GM21423 (cell line): ENCODE results near the gene SAMD4B.

Experiments used
- ATAC-seq: cut with Tn5 transposase; IDR thresholded peaks from one replicate; pipeline ENCODE4 v1.9.1; 2021; ENCODE audit warnings: mild to moderate bottlenecking, moderate library complexity; ENCODE audit not compliant: unreplicated experiment

The SAMD4B gene

GRCh38 chr19:39386557-39386956, 44.3 kb downstream of the SAMD4B start:
- no peak for ATAC-seq

DNA sequence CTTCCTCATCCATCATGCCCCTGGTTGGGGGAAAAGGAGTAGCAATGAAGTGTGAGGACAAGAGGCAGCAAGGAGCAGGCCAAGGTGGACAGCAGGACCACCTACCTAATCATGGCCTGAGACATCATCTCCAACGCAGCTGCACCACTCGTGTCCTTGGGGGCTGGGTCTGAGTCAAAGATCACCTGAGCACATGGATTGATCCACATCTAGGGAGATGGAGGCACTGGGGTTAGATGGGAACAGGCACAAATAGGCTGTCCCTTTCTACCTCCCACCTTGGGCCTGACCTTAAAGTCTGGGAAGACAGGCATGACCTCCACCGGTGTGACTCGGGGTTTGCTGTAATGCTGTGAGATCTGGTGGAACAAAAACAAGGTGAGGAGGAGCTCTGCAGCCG, 46.4 kb downstream of the SAMD4B start:
- ATAC-seq: no peak

DNA sequence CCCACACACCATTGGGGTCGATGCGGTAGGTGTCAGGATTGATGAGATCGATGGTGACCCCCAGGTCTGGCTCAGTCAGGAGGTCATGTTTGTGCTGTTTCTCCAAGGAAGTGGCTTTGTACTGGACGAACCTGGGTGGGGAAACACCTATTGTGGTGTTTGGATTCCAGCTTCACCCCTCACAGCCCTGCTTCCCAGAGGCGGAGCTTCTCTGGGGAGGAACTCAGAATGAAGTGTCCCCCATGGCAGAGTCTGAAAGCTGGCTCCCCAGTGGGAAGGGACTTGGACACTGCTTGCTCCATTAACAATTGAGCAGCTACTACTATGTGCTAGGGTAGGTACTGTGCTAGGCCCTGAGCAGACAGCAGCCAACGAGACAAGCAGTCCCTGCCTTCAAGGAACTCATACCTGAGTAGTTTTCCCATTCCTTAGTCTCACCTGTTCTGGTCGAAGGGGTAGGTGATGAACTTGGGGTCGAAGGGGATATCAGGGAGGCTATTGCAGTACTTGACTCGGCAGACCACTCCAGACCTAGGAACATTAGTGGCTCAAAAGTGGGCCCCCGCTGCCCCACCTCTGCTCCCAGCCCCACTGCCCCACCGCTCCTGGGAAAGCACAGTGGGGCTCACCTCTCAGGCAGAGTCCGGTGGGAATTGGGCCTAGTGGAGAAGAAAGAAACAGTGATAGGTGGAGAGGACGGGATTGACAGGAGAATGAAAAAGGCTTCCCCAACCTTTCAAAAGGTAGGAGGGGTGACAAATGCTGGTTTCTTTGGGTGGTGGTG, 47.6 kb downstream of the SAMD4B start:
- ATAC-seq: no peak

DNA sequence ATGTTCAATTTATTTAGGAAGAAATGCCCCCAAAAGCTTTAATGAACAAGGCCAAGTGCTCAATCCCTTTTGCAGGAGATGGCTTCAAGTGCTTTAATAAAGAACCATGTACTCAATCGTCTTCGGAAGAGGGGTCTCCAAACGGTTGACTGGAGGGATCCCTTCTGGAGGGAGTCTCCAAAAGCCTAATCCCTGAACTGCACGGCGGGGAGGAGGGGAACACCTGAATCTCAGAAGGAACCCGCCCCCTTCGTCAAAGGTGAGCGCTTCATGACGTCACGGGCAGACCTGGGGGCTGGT, 48.2 kb downstream of the SAMD4B start:
- ATAC-seq: no peak

DNA sequence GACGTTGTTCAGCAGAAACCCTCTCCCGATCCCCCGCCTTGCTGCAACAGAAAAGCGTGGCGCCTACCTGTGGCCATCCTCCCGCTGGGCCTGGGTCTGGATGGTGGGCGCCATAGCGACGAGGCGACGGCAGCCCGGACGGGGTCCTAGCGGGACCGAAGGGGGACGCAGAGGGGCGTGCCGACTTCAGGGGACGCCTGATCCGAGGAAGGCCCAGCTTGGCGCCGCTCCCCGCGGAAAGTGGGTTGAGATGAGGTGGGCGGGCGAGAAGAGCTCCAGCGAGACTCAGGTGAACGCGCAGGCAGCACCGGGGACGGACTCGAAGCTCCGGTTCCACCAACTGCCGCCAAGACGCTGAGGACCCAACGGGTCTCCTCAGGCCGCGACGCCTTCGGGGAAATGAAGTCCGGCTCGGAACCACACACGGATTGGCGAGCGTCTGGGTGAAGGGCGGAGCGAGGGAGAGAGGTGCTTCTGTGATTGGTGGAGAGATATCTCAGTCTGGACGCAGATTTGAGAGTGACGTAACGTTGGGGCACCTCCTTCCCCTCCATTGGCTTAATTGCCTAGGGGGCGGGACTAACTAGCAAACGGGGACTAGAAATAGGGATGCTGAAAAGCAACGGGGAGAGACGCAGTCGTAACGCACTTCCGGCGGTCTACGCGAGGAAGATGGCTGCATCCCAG, 48.7 kb downstream of the SAMD4B start, which contains the start of the genes MED29 and PAF1:
TSS of gene MED29 (plus strand) at position 628 of the 687 bp plus-strand sequence. CDS start at position 673, 45 bp downstream.
TSS of gene PAF1 (minus strand) at position 356 of the 687 bp plus-strand sequence. CDS start at position 114, 242 bp downstream.
- peak; percentile 90 for ATAC-seq

DNA sequence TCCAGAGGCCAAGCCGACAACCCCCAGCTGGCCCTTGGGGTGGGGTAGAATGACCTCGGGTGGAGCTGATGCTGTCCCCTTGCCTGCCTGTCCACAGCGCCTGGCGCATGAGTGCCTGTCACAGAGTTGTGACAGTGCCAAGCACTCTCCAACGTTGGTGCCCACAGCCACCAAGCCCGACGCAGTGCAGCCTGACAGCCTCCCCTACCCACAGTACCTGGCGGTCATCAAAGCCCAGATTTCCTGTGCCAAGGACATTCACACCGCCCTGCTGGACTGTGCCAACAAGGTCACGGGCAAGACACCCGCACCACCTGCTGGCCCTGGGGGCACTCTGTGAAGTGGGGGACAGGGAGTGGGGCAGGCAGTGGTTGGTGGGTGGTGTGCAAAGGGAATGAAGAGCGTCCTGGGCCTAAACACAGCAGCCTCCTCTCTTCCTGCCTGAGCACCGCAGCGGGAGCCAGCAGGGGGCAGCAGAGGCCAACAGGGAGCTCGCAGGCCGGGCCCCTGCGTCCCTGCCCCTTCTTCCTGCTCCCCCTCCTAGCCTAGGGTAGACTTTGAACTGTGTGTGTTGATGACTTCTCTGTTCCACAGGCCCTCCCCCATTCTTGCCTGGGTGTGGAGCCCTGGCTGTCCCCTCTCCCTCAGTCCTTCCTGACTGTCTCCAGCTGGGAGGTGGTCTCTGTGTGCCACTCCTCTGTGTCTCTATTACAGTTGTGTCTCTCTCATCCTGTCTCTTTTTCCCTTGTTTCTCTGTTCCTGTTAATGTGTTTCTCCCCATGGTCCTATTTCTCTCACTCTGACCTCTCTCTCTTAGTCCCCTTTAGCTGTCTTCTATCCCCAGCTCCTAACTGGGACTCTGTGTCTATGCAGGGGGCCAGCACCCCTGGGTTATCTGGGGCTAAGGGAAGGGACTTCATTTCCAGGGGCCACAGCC, 55.4 kb downstream of the SAMD4B start:
- peak; percentile 30 for ATAC-seq

DNA sequence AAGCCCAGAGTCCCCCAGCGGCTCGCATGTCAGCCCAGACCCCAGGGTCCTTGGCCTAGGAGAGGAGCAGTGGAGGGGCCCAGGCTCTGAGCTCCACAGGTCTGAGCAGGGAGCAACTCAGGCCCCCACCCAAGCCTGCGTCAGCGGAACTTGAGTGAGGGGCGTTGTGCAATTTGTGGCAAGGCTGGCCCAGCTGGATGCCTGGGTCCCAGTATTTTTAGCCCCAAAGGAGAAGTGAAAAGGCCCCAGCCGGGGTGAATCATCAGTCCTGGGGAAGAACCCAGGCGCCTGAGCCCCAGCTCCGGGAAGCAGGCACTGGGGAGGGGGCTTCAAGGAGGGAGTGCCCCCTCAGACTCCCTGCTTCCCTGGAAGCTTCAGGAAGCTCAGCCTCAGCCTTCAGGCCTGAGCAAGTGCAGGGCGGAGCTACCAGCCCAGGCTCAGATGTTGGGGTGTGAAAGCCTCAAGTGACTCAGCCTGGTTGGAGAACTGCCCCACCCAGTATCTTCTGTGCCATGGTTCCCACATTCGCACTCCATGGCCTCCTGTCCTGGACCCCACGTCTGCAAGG, 56.2 kb downstream of the SAMD4B start:
- ATAC-seq: no peak

DNA sequence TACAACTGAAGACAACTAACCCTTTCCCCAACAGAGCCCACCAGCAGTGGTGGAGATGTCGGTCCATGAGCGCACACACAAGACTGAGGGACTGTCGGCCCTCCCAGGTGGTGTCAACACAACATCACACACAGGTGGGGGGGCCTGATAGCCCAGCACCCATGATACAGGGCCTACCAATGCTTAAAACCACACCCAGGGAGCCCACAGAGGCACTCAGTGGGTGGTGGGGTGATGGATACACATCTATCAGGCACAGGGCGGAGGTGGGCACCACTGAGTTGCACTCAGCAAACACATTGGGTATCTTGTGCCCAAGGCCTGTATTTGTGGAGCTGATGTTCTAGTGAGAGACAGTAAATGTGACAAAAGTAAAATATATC, 57.4 kb downstream of the SAMD4B start:
- ATAC-seq: no peak

DNA sequence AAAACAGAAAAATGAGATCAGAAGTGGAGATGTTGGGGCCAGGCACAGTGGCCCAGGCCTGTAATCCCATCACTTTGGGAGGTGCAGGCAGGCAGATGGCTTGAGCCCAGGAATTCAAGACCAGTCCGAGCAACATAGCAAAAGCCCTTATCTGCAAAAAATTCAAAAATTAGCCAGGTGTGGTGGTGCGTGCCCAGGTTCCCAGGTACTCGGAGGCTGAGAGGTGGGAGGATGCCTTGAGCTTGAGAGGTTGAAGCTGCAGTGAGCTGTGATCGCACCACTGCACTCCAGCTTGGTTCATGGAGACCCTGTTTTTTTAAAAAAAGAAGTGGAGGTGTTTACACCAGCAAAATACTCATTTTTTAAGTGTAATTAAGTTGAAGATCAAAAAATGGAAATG, 57.8 kb downstream of the SAMD4B start:
- no peak for ATAC-seq

DNA sequence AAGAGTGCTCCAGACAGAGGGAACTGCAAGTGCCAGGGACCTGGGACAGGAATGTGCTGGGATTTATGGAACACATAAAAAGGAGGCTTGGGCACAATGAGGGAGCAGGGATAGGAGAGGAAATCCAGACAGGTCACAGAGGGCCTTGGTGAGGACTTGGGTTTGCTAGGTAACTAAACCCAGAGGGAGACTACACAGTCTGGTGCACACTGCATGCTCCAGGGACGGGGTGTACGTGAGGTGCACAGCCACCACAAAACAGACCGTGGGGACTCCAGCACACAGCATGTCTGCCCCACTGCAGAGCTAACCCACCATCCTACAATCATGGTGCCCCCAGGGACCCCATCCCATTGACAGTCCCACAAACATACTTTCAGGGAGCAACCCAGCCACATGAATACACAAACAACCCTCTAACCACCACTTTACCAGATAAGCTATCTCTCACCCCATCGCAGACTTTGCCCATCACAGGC, 58.9 kb downstream of the SAMD4B start:
- ATAC-seq: peak; percentile 9

GRCh38 chr19:39401549-39402345, 59.5 kb downstream of the SAMD4B start:
- peak; percentile 16 for ATAC-seq

DNA sequence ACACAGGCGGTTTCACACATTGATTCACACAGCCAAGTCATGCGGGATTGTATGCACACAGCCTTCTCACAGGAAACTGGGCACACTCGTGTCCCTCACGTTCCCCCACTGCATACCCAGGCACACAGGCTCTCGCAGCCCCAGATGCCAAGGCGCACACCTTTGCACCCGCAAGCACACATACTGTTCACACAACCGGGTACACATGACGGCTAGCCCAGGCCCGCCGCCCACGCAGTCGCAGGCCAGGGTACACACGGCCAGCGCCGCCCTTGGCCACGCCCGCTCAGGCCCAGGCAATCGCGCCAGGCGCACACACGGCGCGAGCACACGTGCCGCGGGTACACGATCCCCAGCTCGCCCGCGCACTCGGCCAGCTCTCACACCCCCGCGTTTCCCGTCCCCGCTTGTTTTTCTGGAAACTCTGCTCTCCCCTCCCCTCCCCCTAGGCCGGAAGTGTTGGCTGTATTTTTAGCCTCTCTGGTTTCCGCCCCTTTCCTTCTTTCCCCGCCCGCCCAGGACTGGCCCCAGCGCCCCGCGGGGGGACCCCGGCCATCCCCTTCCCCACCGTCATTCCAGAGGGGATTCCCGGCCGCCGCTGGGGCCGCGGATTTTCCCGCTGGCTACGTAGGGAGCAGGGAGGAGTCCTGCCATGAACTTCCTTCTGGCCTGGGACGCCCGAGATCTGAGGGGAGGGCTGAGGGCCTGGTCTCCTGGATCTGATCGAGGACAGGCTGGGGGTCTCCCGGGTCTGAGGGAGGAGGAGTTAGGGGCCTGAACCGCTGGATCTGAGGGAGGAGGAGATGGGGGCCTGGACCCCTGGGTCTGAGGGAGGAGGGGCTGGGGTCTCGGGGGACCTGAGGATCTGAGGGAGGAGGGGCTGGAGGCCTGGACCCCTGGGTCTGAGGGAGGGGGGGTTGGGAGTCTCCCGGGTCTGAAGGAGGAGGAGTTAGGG, 60.4 kb downstream of the SAMD4B start:
- ATAC-seq: peak; percentile 20

DNA sequence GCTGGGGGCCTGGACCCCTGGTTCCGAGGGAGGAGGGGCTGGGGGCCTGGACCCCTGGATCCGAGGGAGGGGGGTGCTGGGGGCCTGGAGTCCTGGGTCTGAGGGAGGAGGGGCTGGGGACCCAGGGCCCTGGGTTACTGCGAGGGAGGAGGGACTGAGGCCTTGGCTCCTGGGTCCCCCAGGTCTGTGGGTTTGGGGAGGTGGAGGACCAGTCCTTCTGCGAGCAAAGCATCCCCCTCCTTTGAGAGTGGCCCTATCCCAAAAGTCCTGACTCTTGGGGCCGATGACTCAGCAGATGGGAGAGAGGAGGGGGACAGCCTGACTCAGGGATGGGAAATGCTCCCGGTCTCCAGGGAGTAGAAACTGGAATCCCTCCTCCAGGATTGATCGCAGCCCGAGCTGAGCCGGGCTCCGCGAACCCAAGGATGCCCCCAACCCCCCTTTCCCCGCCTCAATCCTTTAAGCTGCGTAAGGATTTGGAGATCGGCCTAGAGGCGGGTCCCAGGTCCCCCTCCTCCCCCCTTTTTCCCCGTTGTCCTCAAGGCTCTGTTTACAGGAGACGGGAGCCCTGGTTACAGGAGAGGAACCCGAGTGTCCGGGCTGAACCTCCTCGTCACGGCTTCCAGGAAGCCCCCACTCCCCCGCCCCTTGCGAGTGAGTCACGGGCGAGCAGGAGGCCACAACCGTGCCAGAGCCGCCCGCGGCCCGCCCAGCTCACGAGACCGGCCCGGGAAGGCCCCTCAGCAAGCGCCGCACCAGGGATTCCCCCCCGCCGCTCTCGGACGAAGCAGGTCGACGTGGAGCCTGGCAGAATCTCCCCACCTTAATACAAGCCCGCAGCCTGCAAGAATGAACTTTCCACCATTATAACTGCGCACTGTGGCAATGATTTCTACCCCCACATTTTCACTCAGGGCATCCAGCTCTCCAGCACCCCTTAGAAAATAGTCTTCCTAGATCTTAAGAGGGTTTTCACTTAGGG, 61.4 kb downstream of the SAMD4B start:
- ATAC-seq: peak; percentile 23

DNA sequence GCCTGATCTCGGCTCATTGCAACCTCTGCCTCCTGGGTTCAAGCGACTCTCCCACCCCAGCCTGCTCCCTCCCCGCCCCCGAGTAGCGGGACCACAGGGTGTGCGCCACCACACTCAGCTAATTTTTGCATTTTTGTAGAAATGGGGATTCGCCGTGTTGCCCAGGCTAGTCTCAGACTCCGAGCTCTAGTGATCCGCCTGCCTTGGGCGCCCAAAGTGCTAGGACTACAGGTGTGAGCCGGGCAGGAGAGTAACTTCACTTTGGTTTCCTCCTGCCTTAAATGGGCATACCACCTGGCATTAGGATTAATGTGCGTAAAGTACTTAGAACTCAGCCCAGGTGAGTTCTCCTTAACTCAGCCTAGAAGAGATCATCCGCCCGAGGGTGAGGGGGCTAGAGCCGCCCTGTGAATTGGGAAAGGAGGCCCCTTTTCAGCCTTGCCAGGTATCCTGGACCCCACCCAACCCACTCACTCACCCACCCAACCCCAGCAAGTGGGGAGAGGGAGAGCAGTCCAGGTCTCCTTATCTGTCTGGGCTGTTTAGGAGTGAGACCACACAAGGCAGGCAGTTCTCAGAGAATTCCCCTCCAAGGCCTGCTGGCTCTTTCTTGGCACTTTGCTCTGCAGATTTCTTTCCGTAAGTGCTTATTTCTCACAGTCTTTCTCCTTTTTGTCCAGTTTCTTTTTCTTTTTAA, 63.2 kb downstream of the SAMD4B start:
- ATAC-seq: no peak

DNA sequence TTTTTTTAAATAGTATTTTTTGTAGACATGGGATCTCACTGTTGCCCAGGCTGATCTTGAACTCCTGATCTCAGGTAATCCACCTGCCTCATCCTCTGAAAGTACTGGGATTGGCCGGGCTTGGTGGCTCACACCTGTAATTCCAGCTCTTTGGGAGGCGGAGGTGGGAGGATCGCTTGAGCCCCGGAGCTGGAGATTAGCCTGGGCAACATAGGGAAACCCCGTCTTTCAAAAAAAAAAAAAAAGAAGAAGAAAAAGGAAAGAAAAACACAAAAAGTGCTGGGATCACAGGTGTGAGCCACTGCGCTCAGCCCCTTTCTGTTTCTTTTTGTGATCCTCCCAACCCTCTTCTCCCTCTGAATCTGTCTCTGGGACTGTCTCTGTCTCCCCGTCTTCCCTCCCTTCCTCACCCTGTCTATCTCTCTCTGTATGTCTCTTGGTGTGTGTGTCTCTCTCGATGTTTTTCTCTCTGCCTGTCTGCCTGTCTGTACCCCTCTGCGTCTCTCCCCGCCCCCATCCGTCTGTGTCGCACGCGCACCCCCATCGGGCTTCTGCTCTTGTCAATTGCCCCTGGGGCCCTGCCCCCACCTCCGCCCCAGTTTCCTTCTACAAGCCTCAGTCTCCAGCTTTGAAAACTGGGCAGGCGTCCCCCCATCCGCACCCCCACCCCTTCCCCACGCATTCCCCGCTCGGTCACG, 63.9 kb downstream of the SAMD4B start:
- ATAC-seq: no peak

DNA sequence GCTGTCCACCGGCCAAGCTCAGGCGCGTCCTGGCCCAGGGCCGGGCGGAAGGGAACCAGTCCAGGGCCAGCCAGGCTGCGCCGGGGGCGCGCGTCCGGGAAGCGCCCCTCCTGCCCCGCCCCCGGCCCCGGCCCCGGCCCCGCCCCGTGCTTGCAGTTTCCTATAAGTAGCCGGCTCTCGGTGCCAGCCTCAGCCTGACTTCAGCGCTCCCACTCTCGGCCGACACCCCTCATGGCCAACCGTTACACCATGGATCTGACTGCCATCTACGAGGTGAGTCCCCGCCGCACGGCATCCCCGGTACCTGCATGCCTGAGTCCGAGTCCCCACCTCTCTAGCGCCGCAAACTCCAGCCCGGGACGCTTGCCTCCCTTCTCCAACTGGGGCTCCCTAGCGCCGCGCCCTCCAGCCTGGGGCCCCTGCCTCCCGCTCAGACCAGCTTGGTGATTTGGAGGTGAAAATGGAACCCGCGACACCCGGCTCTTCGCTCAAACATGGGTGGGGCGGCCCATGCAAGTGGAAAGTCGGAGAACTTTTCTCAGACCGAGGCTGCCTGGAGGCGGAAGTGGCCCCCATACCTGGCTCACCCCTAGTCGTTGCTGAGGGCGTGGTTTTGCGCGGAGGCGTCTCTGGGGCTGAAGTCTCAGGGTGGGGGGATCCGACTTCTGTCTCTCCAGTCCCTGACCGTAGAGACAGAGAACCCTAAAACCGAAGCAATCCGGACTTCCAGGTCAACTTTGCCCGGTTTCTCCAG, 64.6 kb downstream of the SAMD4B start, which contains the start of gene ZFP36:
TSS of gene ZFP36 (plus strand) at position 192 of the 754 bp plus-strand sequence. CDS start at position 250, 58 bp downstream.
- ATAC-seq: no peak
